Erythroblast (primary cell): Measurements from ENCODE around the gene GALNT15.

Source experiments
- DNase-seq, 2 experiments: peaks; one replicate each; lab custom pipeline; 2025; lab: John Stamatoyannopoulos, UW
- GATA1 ChIP-seq: IDR thresholded peaks from 2 replicates; pipeline ENCODE4 v1.6.1; 2011; ENCODE audit warnings: low read depth, mild to moderate bottlenecking, control low read depth, low read length, moderate library complexity
- POLR2A ChIP-seq: IDR thresholded peaks from 2 replicates; pipeline ENCODE4 v1.6.1; 2011; ENCODE audit warnings: mild to moderate bottlenecking, low read length

Gene GALNT15

GRCh38 chr3:16205156-16205870 is 30.8 kb downstream of the GALNT15 start:
- no peak for DNase-seq

GRCh38 chr3:16207031-16207430 is 32.6 kb downstream of the GALNT15 start:
- DNase-seq: no peak
- TF ChIP-seq POLR2A (no peak), GATA1 (no peak)

More at GRCh38 chr3:16205156-16205870, 30.8 kb downstream of the GALNT15 start:
- no peak for TF ChIP-seq GATA1
- TF ChIP-seq POLR2A: no peak

GRCh38 chr3:16211176-16211904 is 36.9 kb downstream of the GALNT15 start:
- no peak for TF ChIP-seq POLR2A
- no peak for DNase-seq

GRCh38 chr3:16214366-16214765 is 39.9 kb downstream of the GALNT15 start:
- TF ChIP-seq GATA1 (no peak), POLR2A (no peak)
- no peak for DNase-seq

- no peak for DNase-seq
- TF ChIP-seq POLR2A (no peak), GATA1 (no peak)
Measured at GRCh38 chr3:16216373-16216935, 42.0 kb downstream of the GALNT15 start.

GRCh38 chr3:16219777-16220176 is 45.3 kb downstream of the GALNT15 start:
- no peak for TF ChIP-seq GATA1
- no peak for DNase-seq

- TF ChIP-seq GATA1: no peak
- TF ChIP-seq POLR2A: no peak
- DNase-seq: no peak
Measured at GRCh38 chr3:16221990-16222389, 47.5 kb downstream of the GALNT15 start.

- TF ChIP-seq POLR2A (no peak), GATA1 (no peak)
- no peak for DNase-seq
Measured at GRCh38 chr3:16222547-16222946, 48.1 kb downstream of the GALNT15 start.

GRCh38 chr3:16224325-16224724 is 49.8 kb downstream of the GALNT15 start:
- TF ChIP-seq GATA1: no peak
- TF ChIP-seq POLR2A: no peak
- no peak for DNase-seq

GRCh38 chr3:16227566-16227965 is 53.1 kb downstream of the GALNT15 start:
- DNase-seq: no peak
- TF ChIP-seq GATA1: no peak
- TF ChIP-seq POLR2A: no peak

GRCh38 chr3:16229681-16230080 is 55.2 kb downstream of the GALNT15 start:
- DNase-seq: no peak
- no peak for TF ChIP-seq POLR2A
- no peak for TF ChIP-seq GATA1

GRCh38 chr3:16231983-16232382 is 57.5 kb downstream of the GALNT15 start:
- DNase-seq: no peak
- TF ChIP-seq GATA1: no peak
- no peak for TF ChIP-seq POLR2A

GRCh38 chr3:16233806-16234205 is 59.3 kb downstream of the GALNT15 start:
- no peak for DNase-seq
- TF ChIP-seq POLR2A: no peak
- no peak for TF ChIP-seq GATA1

- DNase-seq: no peak
- no peak for TF ChIP-seq POLR2A
- no peak for TF ChIP-seq GATA1
Measured at GRCh38 chr3:16234281-16234680, 59.8 kb downstream of the GALNT15 start.
